Measurements from ENCODE around the gene NNAT. TPM values are rescaled to one million over a fixed set of nuclear protein-coding genes. Genes with fewer than 3 reads are reported as not detected.

The NNAT gene
- total RNA-seq, 2 donors from 2014 or later, result 0.78 to 2.6 TPM

GRCh38 chr20:37498066-37498665, 22.9 kb upstream of the NNAT start:
- Histone ChIP-seq H3K27me3 (no peaks in the 10 kb centered on the region), H3K36me3 (no peaks in the 10 kb centered on the region), H3K27ac (no peak overlapping the region), H3K9me3 (no peaks in the 10 kb centered on the region), H3K4me1 (no peaks in the 10 kb centered on the region), H3K4me3 (no peak overlapping the region)
- DNase-seq (ENCODE audit: low spot score), result no peak
- no peak for TF ChIP-seq CTCF (IDR thresholded peaks at IDR 0.05)

GRCh38 chr20:37500311-37500710, 20.7 kb upstream of the NNAT start:
- Histone ChIP-seq H3K9me3 (no peaks in the 10 kb centered on the region), H3K27ac (no peak overlapping the region), H3K4me3 (no peak overlapping the region), H3K27me3 (no peaks in the 10 kb centered on the region), H3K4me1 (no peaks in the 10 kb centered on the region), H3K36me3 (no peaks in the 10 kb centered on the region)
- TF ChIP-seq CTCF (IDR thresholded peaks at IDR 0.05), result no peak
- no peak for DNase-seq (ENCODE audit: low spot score)

- TF ChIP-seq CTCF (IDR thresholded peaks at IDR 0.05), result no peak
- Histone ChIP-seq H3K27me3 (no peaks in the 10 kb centered on the region), H3K4me3 (no peak overlapping the region), H3K4me1 (no peaks in the 10 kb centered on the region), H3K9me3 (no peaks in the 10 kb centered on the region), H3K36me3 (no peaks in the 10 kb centered on the region), H3K27ac (no peak overlapping the region)
- DNase-seq (ENCODE audit: low spot score), result no peak
Observed at GRCh38 chr20:37501940-37502339, 19.1 kb upstream of the NNAT start.

GRCh38 chr20:37502654-37503053, 18.4 kb upstream of the NNAT start:
- Histone ChIP-seq H3K36me3 (no peaks in the 10 kb centered on the region), H3K4me3 (no peak overlapping the region), H3K27me3 (no peaks in the 10 kb centered on the region), H3K27ac (no peak overlapping the region), H3K9me3 (no peaks in the 10 kb centered on the region), H3K4me1 (no peaks in the 10 kb centered on the region)
- no peak for DNase-seq (ENCODE audit: low spot score)
- no peak for TF ChIP-seq CTCF (IDR thresholded peaks at IDR 0.05)

GRCh38 chr20:37503256-37503927, 17.7 kb upstream of the NNAT start:
- Histone ChIP-seq H3K27me3 (no peaks in the 10 kb centered on the region), H3K36me3 (peaks cover 4% of the 10 kb centered on the region), H3K27ac (no peak overlapping the region), H3K4me1 (no peaks in the 10 kb centered on the region), H3K4me3 (no peak overlapping the region), H3K9me3 (no peaks in the 10 kb centered on the region)
- TF ChIP-seq CTCF (IDR thresholded peaks at IDR 0.05), result no peak
- no peak for DNase-seq (ENCODE audit: low spot score)

All from right atrium auricular region (tissue), 2 donors.